ENCODE measurements around the gene CREBRF.

GRCh38 chr5:173035904-173036707, 20.0 kb upstream of the CREBRF start:
- TF ChIP-seq CTCF (IDR thresholded peaks at IDR 0.05; ENCODE audit: low read depth, low read length, missing input control): no peak
- no peak for TF ChIP-seq TAF1 (conservative IDR thresholded peaks at IDR 0.05)
